Effector CD8-positive, alpha-beta T cell (primary cell): ENCODE data around the gene PHLDA3.

Source experiments
- DNase-seq: peaks from one replicate; lab custom pipeline; 2025; lab: John Stamatoyannopoulos, UW

The PHLDA3 gene

GRCh38 chr1:201461645-201462441, 7.1 kb downstream of the PHLDA3 start:
- DNase-seq = no peak

GRCh38 chr1:201460814-201461644, 8.0 kb downstream of the PHLDA3 start:
- DNase-seq = no peak

GRCh38 chr1:201459775-201460174, 9.2 kb downstream of the PHLDA3 start:
- DNase-seq = no peak

- DNase-seq = no peak
Measured at GRCh38 chr1:201459052-201459451, 9.9 kb downstream of the PHLDA3 start.

- DNase-seq = no peak
Measured at GRCh38 chr1:201457508-201457960, 11.5 kb downstream of the PHLDA3 start.

GRCh38 chr1:201456499-201457309, 12.3 kb downstream of the PHLDA3 start:
- no peak for DNase-seq

- no peak for DNase-seq
Measured at GRCh38 chr1:201455098-201455497, 13.9 kb downstream of the PHLDA3 start.

GRCh38 chr1:201454608-201455007, 14.4 kb downstream of the PHLDA3 start:
- no peak for DNase-seq

GRCh38 chr1:201452866-201453265, 16.1 kb downstream of the PHLDA3 start:
- DNase-seq = no peak

- no peak for DNase-seq
Measured at GRCh38 chr1:201450721-201451291, 18.2 kb downstream of the PHLDA3 start.

- no peak for DNase-seq
Measured at GRCh38 chr1:201448990-201449389, 20.0 kb downstream of the PHLDA3 start.

GRCh38 chr1:201447903-201448871, 20.8 kb downstream of the PHLDA3 start:
- no peak for DNase-seq

GRCh38 chr1:201445310-201445709, 23.7 kb downstream of the PHLDA3 start:
- DNase-seq = no peak

- DNase-seq = no peak
Measured at GRCh38 chr1:201444792-201445191, 24.2 kb downstream of the PHLDA3 start.

GRCh38 chr1:201443747-201444146, 25.2 kb downstream of the PHLDA3 start:
- no peak for DNase-seq

- DNase-seq = no peak
Measured at GRCh38 chr1:201436969-201437368, 32.0 kb downstream of the PHLDA3 start.

- DNase-seq = no peak
Measured at GRCh38 chr1:201436393-201436792, 32.6 kb downstream of the PHLDA3 start.

- no peak for DNase-seq
Measured at GRCh38 chr1:201434266-201434665, 34.7 kb downstream of the PHLDA3 start.

GRCh38 chr1:201433609-201434008, 35.4 kb downstream of the PHLDA3 start:
- DNase-seq = no peak

- no peak for DNase-seq
Measured at GRCh38 chr1:201430776-201431175, 38.2 kb downstream of the PHLDA3 start.
